Neural crest cell (in vitro differentiated cells): ENCODE measurements around the gene TPBG. TPM values are rescaled to one million over a fixed set of nuclear protein-coding genes. Genes with fewer than 3 reads are reported as not detected.

Experiments used
- DNase-seq: peaks from one replicate; pipeline ENCODE4 v3.0.0; 2021; ENCODE audit warnings: low read depth, mixed read lengths, low spot score
- H3K27ac Mint-ChIP-seq: one replicate; pipeline ENCODE4 v1.8.0; 2021; ENCODE audit warnings: mild to moderate bottlenecking, mixed read lengths; ENCODE audit not compliant: unreplicated experiment
- H3K27me3 Mint-ChIP-seq: 2 replicates; pipeline ENCODE4 v1.8.0; 2021; ENCODE audit warnings: low read depth, mild to moderate bottlenecking, mixed read lengths
- H3K36me3 Mint-ChIP-seq: 2 replicates; pipeline ENCODE4 v1.8.0; 2021; ENCODE audit warnings: low read depth, mild to moderate bottlenecking, mixed read lengths
- H3K4me1 Mint-ChIP-seq: 2 replicates; pipeline ENCODE4 v1.8.0; 2021; ENCODE audit warnings: mixed read lengths
- H3K4me3 Mint-ChIP-seq: one replicate; pipeline ENCODE4 v1.8.0; 2021; ENCODE audit warnings: mild to moderate bottlenecking, mixed read lengths
- H3K9me3 Mint-ChIP-seq: 2 replicates; pipeline ENCODE4 v1.8.0; 2021; ENCODE audit warnings: mixed read lengths
- CTCF ChIP-seq: fragments of 200-600 bp; sonication (generic); conservative IDR thresholded peaks from 2 replicates; pipeline ENCODE4 v1.5.0; 2021; ENCODE audit warnings: antibody characterized with exemption, mild to moderate bottlenecking
- total RNA-seq: library from RNA; stranded (reverse); gene quantifications from 2 replicates; pipeline ENCODE4 v1.2.1, GENCODE V29; 2021

TPBG gene
- total RNA-seq, 1 donor from 2014 or later = 22.5 TPM

GRCh38 chr6:82413868-82414267, 50.3 kb downstream of the TPBG start:
- DNase-seq = no peak
- Mint-ChIP-seq H3K27me3 (no peaks in the 10 kb centered on the region), H3K27ac (no peak overlapping the region), H3K36me3 (no peaks in the 10 kb centered on the region), H3K4me3 (no peak overlapping the region), H3K4me1 (no peaks in the 10 kb centered on the region), H3K9me3 (no peaks in the 10 kb centered on the region)
- TF ChIP-seq CTCF = no peak

- no peaks in the 10 kb centered on the region for H3K9me3 Mint-ChIP-seq
- H3K4me3 Mint-ChIP-seq = no peak overlapping the region
- no peak overlapping the region for H3K27ac Mint-ChIP-seq
- no peak for DNase-seq
- H3K4me1 Mint-ChIP-seq = no peaks in the 10 kb centered on the region
- H3K36me3 Mint-ChIP-seq = no peaks in the 10 kb centered on the region
- TF ChIP-seq CTCF = no peak
- no peaks in the 10 kb centered on the region for H3K27me3 Mint-ChIP-seq
These were observed 52.2 kb downstream of the TPBG start for GRCh38 chr6:82415820-82416219.

GRCh38 chr6:82416346-82416745, 52.7 kb downstream of the TPBG start:
- H3K4me3 Mint-ChIP-seq = no peak overlapping the region
- H3K4me1 Mint-ChIP-seq = no peaks in the 10 kb centered on the region
- no peak for TF ChIP-seq CTCF
- H3K9me3 Mint-ChIP-seq = no peaks in the 10 kb centered on the region
- H3K36me3 Mint-ChIP-seq = no peaks in the 10 kb centered on the region
- H3K27me3 Mint-ChIP-seq = no peaks in the 10 kb centered on the region
- DNase-seq = no peak
- no peak overlapping the region for H3K27ac Mint-ChIP-seq

Other genes starting within 250 kb of the TPBG start
- gene IBTK, start 116.1 kb upstream of the TPBG start, total RNA-seq = 26.5 and 29.2 TPM in 2 replicates